Parathyroid adenoma (tissue), 2 donors: ENCODE data around the gene ARHGEF6.
"Not testable (repeated sequence)": the region's sequence is repeated elsewhere in the genome, so short reads cannot be mapped to it uniquely, and the experiment has no call there.

Source experiments
- H2AFZ ChIP-seq: fragments of 300-600 bp; sonication (generic); one replicate; pipeline ENCODE4 v1.7.0; 2017; ENCODE audit warnings: antibody characterized with exemption, mild to moderate bottlenecking
- H3K27ac ChIP-seq: fragments of 300-600 bp; sonication (generic); one replicate; pipeline ENCODE4 v1.7.0; 2017
- H3K27me3 ChIP-seq: fragments of 300-600 bp; sonication (generic); one replicate; pipeline ENCODE4 v1.7.0; 2017; ENCODE audit warnings: low read length; ENCODE audit not compliant: control insufficient read depth, insufficient read depth
- H3K36me3 ChIP-seq: fragments of 300-600 bp; sonication (generic); one replicate; pipeline ENCODE4 v1.7.0; 2017; ENCODE audit warnings: low read length; ENCODE audit not compliant: control insufficient read depth, insufficient read depth
- H3K4me1 ChIP-seq: fragments of 300-600 bp; sonication (generic); one replicate; pipeline ENCODE4 v1.7.0; 2017; ENCODE audit warnings: control low read depth
- H3K4me2 ChIP-seq: fragments of 300-600 bp; sonication (generic); one replicate; pipeline ENCODE4 v1.7.0; 2017; ENCODE audit warnings: low read length
- H3K4me3 ChIP-seq: fragments of 300-600 bp; sonication (generic); one replicate; pipeline ENCODE4 v1.7.0; 2017; ENCODE audit warnings: low read depth, low read length
- H3K79me2 ChIP-seq: fragments of 300-600 bp; sonication (generic); one replicate; pipeline ENCODE4 v1.7.0; 2017; ENCODE audit warnings: control low read depth
- H3K9ac ChIP-seq: fragments of 300-600 bp; sonication (generic); one replicate; pipeline ENCODE4 v1.7.0; 2017; ENCODE audit warnings: mild to moderate bottlenecking
- H3K9me3 ChIP-seq: fragments of 300-600 bp; sonication (generic); one replicate; pipeline ENCODE4 v1.7.0; 2017; ENCODE audit warnings: low read length; ENCODE audit not compliant: control insufficient read depth
- TF ChIP-seq, protein P1 (sequence below): fragments of 300-600 bp; sonication (generic); IDR thresholded peaks from one replicate; pipeline ENCODE4 v1.7.0; 2017; ENCODE audit warnings: antibody characterized with exemption, mild to moderate bottlenecking
- donor health status: primary hyperparathyroidism.

ARHGEF6 gene

DNA sequence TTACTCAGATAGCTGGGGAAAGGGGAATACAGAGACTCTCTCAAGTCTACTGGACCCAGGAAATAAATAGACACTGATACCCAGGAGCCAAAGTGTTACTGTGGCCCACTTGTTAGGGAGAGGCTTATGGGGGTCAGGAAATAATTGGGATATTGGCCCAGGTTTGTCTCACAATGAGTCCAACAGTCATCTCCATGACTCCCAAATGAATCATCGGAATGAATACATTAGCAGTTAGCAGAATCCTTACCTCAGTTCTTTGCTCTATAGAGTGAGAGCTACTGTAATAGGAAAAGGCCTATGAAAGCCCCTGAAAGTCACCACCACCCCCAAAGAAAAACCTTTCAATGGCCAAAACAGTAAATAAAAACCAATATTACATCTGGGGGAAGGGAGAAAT is 42.4 kb upstream of the ARHGEF6 start:
- Histone ChIP-seq H3K4me3 (no peak overlapping the region), H3K27ac (no peak overlapping the region), H2AFZ (no peak overlapping the region), H3K4me2 (no peak overlapping the region), H3K4me1 (no peaks in the 10 kb centered on the region), H3K9ac (no peak overlapping the region), H3K9me3 (no peaks in the 10 kb centered on the region), H3K79me2 (no peaks in the 10 kb centered on the region), H3K27me3 (no peaks in the 10 kb centered on the region), H3K36me3 (no peaks in the 10 kb centered on the region)
- TF ChIP-seq, protein P1, sequence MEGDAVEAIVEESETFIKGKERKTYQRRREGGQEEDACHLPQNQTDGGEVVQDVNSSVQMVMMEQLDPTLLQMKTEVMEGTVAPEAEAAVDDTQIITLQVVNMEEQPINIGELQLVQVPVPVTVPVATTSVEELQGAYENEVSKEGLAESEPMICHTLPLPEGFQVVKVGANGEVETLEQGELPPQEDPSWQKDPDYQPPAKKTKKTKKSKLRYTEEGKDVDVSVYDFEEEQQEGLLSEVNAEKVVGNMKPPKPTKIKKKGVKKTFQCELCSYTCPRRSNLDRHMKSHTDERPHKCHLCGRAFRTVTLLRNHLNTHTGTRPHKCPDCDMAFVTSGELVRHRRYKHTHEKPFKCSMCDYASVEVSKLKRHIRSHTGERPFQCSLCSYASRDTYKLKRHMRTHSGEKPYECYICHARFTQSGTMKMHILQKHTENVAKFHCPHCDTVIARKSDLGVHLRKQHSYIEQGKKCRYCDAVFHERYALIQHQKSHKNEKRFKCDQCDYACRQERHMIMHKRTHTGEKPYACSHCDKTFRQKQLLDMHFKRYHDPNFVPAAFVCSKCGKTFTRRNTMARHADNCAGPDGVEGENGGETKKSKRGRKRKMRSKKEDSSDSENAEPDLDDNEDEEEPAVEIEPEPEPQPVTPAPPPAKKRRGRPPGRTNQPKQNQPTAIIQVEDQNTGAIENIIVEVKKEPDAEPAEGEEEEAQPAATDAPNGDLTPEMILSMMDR = no peak

- H3K27ac ChIP-seq = no peak overlapping the region
- no peak overlapping the region for H2AFZ ChIP-seq
- H3K4me2 ChIP-seq = no peak overlapping the region
- H3K9ac ChIP-seq = no peak overlapping the region
- TF ChIP-seq, protein P1 = no peak
- H3K9me3 ChIP-seq = no peaks in the 10 kb centered on the region
- H3K4me3 ChIP-seq = no peak overlapping the region
- H3K79me2 ChIP-seq = no peaks in the 10 kb centered on the region
- H3K36me3 ChIP-seq = no peaks in the 10 kb centered on the region
- H3K4me1 ChIP-seq = no peaks in the 10 kb centered on the region
- no peaks in the 10 kb centered on the region for H3K27me3 ChIP-seq
Measured at GRCh38 chrX:136822337-136823095, 41.8 kb upstream of the ARHGEF6 start.

DNA sequence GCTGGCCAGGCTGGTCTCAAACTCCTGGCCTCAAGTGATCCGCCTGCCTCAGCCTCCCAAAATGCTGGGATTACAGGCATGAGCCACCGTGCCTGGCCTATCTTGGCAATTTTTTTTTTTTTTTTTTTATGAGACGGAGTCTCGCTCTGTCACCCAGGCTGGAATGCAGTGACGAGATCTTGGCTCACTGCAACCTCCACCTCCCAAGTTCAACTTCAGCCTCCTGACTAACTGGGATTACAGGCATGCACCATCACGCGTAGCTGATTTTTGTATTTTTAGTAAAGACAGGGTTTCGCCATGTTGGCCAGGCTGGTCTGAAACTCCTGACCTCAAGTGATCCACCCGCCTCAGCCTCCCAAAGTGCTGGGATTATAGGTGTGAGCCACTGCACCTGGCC is 39.0 kb upstream of the ARHGEF6 start:
- H3K79me2 ChIP-seq, H3K27ac ChIP-seq, H3K4me2 ChIP-seq: not testable (repeated sequence)

DNA sequence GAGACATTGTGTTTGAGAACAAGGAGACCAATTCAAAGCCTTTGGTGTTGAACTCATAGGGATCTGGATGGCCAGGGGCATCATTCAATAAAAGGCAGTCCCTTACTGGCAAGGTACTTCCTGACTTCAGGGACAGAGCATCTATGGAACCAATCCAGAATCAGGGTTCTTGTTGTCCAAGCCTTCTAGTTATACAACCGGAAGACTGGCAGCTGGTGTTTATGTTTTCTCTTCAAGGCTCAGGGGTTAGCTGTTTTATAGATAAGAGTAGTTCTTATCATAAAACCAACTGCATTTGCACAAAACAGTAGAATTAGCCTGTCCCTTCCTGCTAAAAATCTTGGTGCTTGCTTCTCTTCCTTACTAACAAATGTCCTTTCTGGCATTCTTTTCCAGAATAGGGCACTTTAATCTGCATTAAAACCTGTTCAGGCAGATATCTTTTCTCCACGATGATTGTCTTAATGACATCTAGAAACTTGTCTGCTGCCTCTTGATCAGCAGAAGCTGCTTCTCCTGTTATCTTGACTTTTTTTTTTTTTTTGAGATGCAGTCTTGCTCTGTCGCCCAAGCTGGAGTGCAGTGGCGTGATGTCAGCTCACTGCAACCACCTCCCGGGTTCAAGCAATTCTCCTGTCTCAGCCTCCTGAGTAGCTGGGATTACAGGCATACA is 38.4 kb upstream of the ARHGEF6 start:
- Histone ChIP-seq H3K9me3 (no peaks in the 10 kb centered on the region), H3K4me3 (no peak overlapping the region), H3K36me3 (no peaks in the 10 kb centered on the region), H2AFZ (no peak overlapping the region), H3K4me1 (no peaks in the 10 kb centered on the region), H3K79me2 (no peaks in the 10 kb centered on the region), H3K27ac (no peak overlapping the region), H3K27me3 (no peaks in the 10 kb centered on the region), H3K4me2 (no peak overlapping the region), H3K9ac (no peak overlapping the region)
- TF ChIP-seq, protein P1 = no peak

More for the DNA sequence above, 39.0 kb upstream of the ARHGEF6 start:
- not testable (repeated sequence) for H3K27me3 ChIP-seq, H3K9me3 ChIP-seq, H3K9ac ChIP-seq, H3K4me3 ChIP-seq, H3K4me1 ChIP-seq, H3K36me3 ChIP-seq, H2AFZ ChIP-seq

DNA sequence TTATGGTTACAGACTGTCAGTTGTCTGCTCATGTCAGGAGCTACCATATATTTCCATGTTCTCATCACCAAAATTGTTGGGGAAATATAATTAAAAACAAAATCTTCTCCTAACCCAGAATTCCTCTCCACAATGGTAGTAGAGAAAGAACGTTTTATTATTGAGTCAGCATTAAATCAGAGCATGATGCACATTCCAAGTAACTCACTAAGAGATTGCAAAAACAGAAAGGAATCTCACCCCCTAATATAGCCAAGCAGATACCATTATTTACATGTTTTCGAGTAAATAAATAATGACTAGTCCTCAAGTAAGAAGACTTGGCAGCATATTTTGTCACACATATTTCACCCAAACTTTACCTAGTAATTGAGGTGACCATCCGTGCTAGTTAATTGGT is 36.2 kb upstream of the ARHGEF6 start:
- Histone ChIP-seq H3K27me3 (no peaks in the 10 kb centered on the region), H3K79me2 (no peaks in the 10 kb centered on the region), H3K36me3 (no peaks in the 10 kb centered on the region), H3K9ac (no peak overlapping the region), H3K27ac (no peak overlapping the region), H3K4me2 (no peak overlapping the region), H3K4me3 (no peak overlapping the region), H2AFZ (no peak overlapping the region), H3K9me3 (no peaks in the 10 kb centered on the region), H3K4me1 (no peaks in the 10 kb centered on the region)
- TF ChIP-seq, protein P1 = no peak
